Tibial nerve (tissue), 4 donors: ENCODE measurements around the gene EGLN2.
"Not testable (repeated sequence)": the region's sequence is repeated elsewhere in the genome, so short reads cannot be mapped to it uniquely, and the experiment has no call there.

Experiments used
- EP300 ChIP-seq, 2 donors: sonication (generic); formaldehyde crosslinking; IDR thresholded peaks; one replicate each; pipeline ENCODE4 v1.6.1; 2017; ENCODE audit warnings: antibody characterized with exemption in 2 of 2, mild to moderate bottlenecking in 1 of 2
- TF ChIP-seq, protein P1 (sequence below), 5 experiments: fragments of 200-600 bp in 3 of 5; fragments of 450-650 bp in 2 of 5; sonication (generic) in 3 of 5; IDR thresholded peaks; one replicate each; pipeline ENCODE4 v1.5.1; 2016 to 2019; ENCODE audit warnings: antibody characterized with exemption in 5 of 5, mild to moderate bottlenecking in 3 of 5, moderate library complexity in 2 of 5

DNA sequence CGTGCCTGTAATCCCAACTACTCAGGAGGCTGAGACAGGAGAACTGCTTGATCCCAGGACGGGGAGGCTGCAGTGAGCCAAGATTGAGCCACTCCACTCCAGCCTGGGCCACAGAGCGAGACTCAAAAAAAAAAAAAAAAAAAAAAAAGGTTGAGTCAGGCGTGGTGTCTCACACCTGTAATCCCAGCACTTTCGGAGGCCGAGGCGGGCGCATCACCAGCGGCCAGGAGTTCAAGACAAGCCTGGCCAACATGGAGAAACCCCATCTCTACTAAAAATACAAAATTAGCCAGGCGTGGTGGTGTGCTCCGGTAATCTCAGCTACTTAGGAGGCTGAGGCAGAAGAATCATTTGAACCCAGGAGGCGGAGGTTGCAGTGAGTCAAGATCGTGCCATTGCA, 32.6 kb upstream of the EGLN2 start:
- TF ChIP-seq EP300 (IDR thresholded peaks at IDR 0.05): not testable (repeated sequence)
- TF ChIP-seq, protein P1, sequence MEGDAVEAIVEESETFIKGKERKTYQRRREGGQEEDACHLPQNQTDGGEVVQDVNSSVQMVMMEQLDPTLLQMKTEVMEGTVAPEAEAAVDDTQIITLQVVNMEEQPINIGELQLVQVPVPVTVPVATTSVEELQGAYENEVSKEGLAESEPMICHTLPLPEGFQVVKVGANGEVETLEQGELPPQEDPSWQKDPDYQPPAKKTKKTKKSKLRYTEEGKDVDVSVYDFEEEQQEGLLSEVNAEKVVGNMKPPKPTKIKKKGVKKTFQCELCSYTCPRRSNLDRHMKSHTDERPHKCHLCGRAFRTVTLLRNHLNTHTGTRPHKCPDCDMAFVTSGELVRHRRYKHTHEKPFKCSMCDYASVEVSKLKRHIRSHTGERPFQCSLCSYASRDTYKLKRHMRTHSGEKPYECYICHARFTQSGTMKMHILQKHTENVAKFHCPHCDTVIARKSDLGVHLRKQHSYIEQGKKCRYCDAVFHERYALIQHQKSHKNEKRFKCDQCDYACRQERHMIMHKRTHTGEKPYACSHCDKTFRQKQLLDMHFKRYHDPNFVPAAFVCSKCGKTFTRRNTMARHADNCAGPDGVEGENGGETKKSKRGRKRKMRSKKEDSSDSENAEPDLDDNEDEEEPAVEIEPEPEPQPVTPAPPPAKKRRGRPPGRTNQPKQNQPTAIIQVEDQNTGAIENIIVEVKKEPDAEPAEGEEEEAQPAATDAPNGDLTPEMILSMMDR (IDR thresholded peaks at IDR 0.05): not testable (repeated sequence)
